ENCODE results near the gene PTPRM. TPM values are rescaled to one million over a fixed set of nuclear protein-coding genes. Genes with fewer than 3 reads are reported as not detected.

The PTPRM gene
- total RNA-seq, 1 donor from 2014 or later, result 257 TPM

DNA sequence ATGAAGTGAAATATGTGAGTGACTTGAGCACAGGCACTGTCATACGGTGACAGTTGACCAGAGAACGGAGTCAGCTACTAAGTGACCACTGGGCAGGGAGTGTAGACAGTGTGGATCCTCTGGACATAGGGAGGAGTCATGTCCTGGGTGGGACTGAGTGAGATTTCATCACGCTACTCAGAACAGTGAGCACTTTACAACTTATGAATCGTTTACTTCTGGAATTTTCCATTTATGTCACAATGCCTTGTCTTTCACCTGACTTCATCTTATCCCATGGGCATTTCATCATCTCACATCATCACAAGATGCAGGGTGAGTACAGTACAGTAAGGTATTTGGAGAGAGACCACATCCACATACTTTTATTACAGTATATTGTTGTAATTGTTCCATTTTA is 29.0 kb downstream of the PTPRM start:
- no peak for DNase-seq (ENCODE audit: low spot score in 2 of 2)
- no peaks in the 10 kb centered on the region for H3K36me3 ChIP-seq
- no peak overlapping the region for H3K27ac ChIP-seq
- H3K9me3 ChIP-seq, result no peaks in the 10 kb centered on the region
- no peak overlapping the region for H3K4me3 ChIP-seq
- H3K4me1 ChIP-seq, result peaks cover 0 to 9% of the 10 kb centered on the region in 2 donors
- intact Hi-C loops (cut with DNase I), result no loop called here
- TF ChIP-seq CTCF (IDR thresholded peaks at IDR 0.05), result no peak
- no peaks in the 10 kb centered on the region for H3K27me3 ChIP-seq

DNA sequence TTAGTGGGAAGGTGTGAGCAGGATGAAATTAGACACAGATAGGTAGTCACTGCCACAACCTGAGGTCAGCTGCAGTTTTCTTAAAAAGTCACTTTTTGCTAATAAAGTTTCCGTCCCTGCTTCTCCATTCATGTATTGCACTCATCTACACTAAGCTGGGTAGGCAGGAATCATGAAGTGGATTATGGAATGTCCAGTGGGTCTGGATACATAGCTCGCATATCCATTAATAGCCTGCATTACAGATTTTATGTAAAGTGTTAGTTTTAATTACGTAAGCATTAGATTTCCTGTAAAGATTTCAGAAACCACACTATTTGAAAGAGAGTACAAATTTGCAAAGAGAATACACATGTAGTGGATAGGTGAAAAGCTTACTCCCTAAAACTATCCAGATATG is 30.4 kb downstream of the PTPRM start:
- H3K27me3 ChIP-seq, result no peaks in the 10 kb centered on the region
- intact Hi-C loops (cut with DNase I), result no loop called here
- DNase-seq (ENCODE audit: low spot score in 2 of 2), result no peak
- H3K9me3 ChIP-seq, result no peaks in the 10 kb centered on the region
- no peak overlapping the region for H3K4me3 ChIP-seq
- no peaks in the 10 kb centered on the region for H3K36me3 ChIP-seq
- H3K4me1 ChIP-seq, result peaks cover 0 to 8% of the 10 kb centered on the region in 2 donors
- TF ChIP-seq CTCF (IDR thresholded peaks at IDR 0.05), result no peak
- H3K27ac ChIP-seq, result no peak overlapping the region

GRCh38 chr18:7598167-7599047 is 31.3 kb downstream of the PTPRM start:
- H3K27ac ChIP-seq, result peak overlapping the region in 1 of 2 donors; percentile 43
- intact Hi-C loops (cut with DNase I), result loop anchor here (2.0 kb wide), 1 partner anchor 32 kb away; the partner anchor contains the start of gene PTPRM
- peaks cover 0 to 8% of the 10 kb centered on the region in 2 donors for H3K4me1 ChIP-seq
- no peak for DNase-seq (ENCODE audit: low spot score in 2 of 2)
- H3K27me3 ChIP-seq, result no peaks in the 10 kb centered on the region
- no peak overlapping the region for H3K4me3 ChIP-seq
- TF ChIP-seq CTCF (IDR thresholded peaks at IDR 0.05), result no peak
- H3K9me3 ChIP-seq, result no peaks in the 10 kb centered on the region
- no peaks in the 10 kb centered on the region for H3K36me3 ChIP-seq

DNA sequence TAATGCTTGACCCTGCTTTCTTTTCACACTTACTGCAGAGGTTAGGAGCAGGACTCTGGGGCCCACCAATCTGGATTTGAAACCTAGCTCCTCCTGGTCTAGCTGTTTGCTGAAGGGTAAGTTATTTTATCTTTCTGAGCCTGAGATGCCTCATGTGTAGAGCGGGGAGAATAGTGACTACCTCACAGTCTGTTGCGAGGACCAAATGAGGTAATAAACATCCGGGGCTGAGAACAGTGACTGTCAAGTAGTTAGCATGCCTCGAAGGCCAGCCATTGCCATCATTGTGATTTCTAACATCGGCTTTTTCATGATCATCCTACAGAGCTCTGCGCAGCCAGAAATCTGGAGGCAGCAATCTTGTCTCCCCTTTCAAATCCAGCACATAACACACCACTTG is 32.9 kb downstream of the PTPRM start:
- TF ChIP-seq CTCF (IDR thresholded peaks at IDR 0.05), result no peak

GRCh38 chr18:7600528-7601245 is 33.6 kb downstream of the PTPRM start:
- DNase-seq (ENCODE audit: low spot score in 2 of 2), result no peak
- intact Hi-C loops (cut with DNase I), result no loop called here
- H3K4me3 ChIP-seq, result no peak overlapping the region
- H3K4me1 ChIP-seq, result peaks cover 0 to 13% of the 10 kb centered on the region in 2 donors
- H3K27me3 ChIP-seq, result no peaks in the 10 kb centered on the region
- H3K27ac ChIP-seq, result no peak overlapping the region
- no peaks in the 10 kb centered on the region for H3K36me3 ChIP-seq
- no peak for TF ChIP-seq CTCF (IDR thresholded peaks at IDR 0.05)
- H3K9me3 ChIP-seq, result no peaks in the 10 kb centered on the region

More for the DNA sequence above, 32.9 kb downstream of the PTPRM start:
- Histone ChIP-seq H3K4me3 (no peak overlapping the region), H3K9me3 (no peaks in the 10 kb centered on the region), H3K27ac (no peak overlapping the region), H3K27me3 (no peaks in the 10 kb centered on the region), H3K36me3 (no peaks in the 10 kb centered on the region), H3K4me1 (peaks cover 0 to 13% of the 10 kb centered on the region in 2 donors)
- intact Hi-C loops (cut with DNase I), result no loop called here
- no peak for DNase-seq (ENCODE audit: low spot score in 2 of 2)

Measured in ascending aorta (tissue), 2 donors.